Measurements from ENCODE around the gene TM4SF18.

The TM4SF18 gene

DNA sequence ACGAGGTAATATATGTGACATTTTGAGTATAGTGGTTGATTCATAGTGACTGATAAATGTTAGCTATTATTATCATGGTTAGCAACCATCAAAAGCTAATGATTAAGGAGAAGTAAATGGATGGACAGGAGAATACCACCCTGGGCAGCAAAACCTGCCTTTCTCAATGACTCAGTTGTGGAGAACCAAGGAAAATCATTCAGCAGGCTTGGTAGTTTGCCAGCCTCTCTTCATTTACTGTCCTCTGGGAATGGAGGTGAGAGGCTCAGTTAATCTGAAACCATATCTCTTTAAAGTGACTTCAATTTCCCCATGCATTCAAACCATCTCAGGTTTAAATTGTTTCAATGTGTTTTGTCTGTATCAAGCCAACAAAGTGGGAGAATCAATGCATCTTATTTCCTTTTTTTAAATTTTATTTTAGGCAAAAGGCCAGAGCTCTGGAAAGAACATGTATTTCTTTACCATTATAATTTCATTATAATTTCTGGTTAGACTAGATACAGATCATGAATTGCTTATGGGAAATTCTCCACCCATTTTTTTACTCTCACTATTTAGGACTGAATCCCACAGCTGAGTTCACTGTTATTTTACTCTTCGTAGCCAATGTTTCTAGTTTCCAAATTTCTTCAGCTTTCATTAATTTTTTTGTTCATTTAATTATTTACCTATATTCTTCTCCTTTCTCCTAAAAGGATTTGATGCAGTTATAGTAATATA is 2.7 kb downstream of the TM4SF18 start:
- DNase-seq (ENCODE audit: low spot score) (peak; percentile 98), FAIRE-seq (peak; percentile 100)

- DNase-seq (ENCODE audit: low spot score) = no peak
- no peak for FAIRE-seq
These were observed 6.3 kb downstream of the TM4SF18 start for GRCh38 chr3:149327156-149327555.

GRCh38 chr3:149325581-149325980 is 7.9 kb downstream of the TM4SF18 start:
- no peak for DNase-seq (ENCODE audit: low spot score)
- FAIRE-seq = no peak

DNA sequence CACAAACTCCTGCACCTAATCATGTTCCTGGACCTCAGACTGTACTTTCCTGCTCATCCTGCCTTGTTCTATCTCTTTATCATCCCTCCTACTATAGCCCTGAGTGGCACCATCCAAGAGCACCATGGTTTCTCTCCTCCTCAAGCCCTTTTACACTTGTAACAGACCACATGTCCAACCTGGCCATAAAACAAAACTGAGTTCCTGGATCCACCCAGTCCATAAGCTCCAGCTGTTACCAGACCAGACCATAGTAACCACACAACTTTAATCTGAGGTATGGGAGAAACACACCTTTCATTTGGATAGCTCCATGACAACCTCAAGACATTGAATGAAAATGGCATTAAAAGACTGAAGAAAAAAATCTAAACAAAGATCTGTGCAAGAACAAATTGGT is 9.1 kb downstream of the TM4SF18 start:
- FAIRE-seq (no peak), DNase-seq (ENCODE audit: low spot score) (no peak)

GRCh38 chr3:149321640-149322039 is 11.8 kb downstream of the TM4SF18 start:
- FAIRE-seq = no peak
- no peak for DNase-seq (ENCODE audit: low spot score)

DNA sequence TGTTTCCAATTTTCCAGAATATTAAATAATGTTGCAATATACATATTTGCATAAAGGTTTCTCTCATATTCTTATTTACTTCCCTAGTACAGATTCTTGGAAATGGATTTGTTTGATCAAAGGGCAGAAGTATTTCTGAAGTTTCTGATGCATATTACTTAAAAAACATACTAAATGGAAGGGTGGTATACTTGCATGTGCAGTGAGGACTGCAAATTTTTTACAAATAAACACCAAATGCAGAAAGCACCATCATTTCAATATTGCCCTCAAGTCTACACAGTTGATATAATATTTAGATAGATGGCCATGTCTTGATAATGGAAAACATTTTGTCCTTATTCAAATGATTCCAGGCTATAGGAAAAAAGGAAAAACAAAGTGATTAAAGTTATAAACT is 12.3 kb downstream of the TM4SF18 start:
- FAIRE-seq (no peak), DNase-seq (ENCODE audit: low spot score) (no peak)

GRCh38 chr3:149319750-149320149 is 13.7 kb downstream of the TM4SF18 start:
- peak; percentile 58 for DNase-seq (ENCODE audit: low spot score)
- FAIRE-seq = peak; percentile 91

GRCh38 chr3:149317072-149317471 is 16.4 kb downstream of the TM4SF18 start:
- DNase-seq (ENCODE audit: low spot score) = no peak
- FAIRE-seq = no peak

DNA sequence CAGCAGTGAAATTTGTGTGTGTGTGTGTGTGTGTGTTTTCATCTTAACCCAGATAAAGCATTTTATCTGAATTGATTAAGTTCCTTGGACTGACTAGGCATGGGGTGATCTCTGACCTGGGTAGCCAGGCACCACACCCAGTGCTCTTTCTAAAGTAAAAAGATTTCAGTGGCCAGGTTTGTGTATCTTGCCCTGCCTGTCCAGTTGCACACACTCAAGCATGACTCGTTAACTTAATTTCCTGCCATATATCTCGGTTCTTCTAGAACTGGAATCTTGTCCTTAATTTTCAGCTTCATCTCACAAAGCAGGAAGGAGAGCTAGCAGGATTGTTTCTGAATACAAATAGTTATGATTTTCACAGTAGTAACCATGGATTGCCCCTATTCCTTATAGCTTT is 17.0 kb downstream of the TM4SF18 start:
- peak; percentile 70 for FAIRE-seq
- peak; percentile 21 for DNase-seq (ENCODE audit: low spot score)

GRCh38 chr3:149315694-149316093 is 17.7 kb downstream of the TM4SF18 start:
- no peak for DNase-seq (ENCODE audit: low spot score)
- FAIRE-seq = peak; percentile 8

GRCh38 chr3:149314807-149315578 is 18.4 kb downstream of the TM4SF18 start:
- FAIRE-seq (peak; percentile 98), DNase-seq (ENCODE audit: low spot score) (peak; percentile 90)

DNA sequence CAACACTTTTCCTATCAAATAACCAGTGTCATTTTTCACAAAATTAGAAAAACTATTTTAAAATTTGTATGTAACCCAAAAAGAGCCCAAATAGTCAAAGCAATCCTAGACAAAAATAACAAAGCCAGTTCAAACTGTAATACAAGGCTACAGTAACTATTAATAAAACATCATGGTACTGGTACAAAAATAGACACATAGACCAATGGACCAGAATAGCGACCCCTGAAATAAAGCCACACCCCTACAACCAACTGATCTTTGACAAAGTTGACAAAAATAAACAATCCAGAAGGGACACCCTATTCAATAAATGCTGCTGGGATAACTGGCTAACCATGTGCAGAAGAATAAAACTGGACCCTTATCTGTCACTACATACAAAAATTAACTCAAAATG is 19.9 kb downstream of the TM4SF18 start:
- FAIRE-seq = no peak
- no peak for DNase-seq (ENCODE audit: low spot score)

DNA sequence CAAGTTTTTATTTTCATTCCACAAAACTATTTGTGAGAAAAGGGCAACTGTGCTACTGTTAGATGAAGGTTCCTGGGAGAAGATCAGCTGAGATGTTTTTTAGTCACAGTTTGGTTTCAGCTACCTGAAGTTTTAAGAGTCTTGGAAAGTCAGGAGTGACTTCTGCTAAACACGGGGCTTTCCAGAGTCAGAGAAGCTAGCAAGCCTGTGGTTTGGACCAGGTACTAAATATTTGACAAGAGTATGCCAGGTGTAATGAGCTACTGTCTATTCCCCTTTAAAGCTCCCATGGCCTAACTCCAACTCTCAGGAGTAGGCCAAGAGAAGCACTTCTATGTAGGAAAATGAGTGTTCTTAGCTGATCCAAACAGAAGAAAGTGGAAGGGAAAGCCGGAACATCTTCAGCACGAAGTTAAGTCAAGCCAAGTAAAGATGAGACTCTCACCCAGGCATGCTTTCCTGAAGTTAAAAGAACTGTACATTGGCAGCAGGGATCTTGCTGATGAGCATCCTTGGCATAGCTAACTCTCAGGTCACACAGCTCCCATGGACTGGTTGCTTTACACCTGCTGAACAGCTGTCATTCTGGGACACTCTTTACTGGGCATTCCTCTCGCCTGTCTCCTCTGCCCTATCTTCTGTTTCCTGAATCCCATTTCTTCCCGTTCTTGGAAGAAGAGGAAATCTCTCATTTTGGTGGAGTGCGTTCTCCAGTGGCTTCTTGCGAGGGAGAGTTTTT is 22.5 kb downstream of the TM4SF18 start:
- FAIRE-seq (no peak), DNase-seq (ENCODE audit: low spot score) (no peak)

DNA sequence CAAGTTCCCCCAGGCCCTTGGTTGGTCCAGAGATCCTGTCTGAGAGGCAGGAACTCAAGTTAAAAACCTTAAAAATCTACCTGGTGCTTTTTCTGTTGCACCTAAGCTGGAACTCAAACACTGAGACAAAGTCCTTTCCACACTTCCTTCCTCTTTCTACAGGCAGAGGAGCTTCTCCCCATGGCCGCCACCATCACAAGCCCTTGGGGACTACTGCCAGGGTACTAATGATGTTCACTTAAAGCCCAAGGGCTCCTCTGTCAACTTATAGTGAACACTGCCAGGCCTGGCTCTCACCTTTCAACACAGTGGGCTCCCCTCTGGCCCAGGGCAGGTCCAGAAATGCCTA is 26.0 kb downstream of the TM4SF18 start:
- no peak for DNase-seq (ENCODE audit: low spot score)
- no peak for FAIRE-seq

DNA sequence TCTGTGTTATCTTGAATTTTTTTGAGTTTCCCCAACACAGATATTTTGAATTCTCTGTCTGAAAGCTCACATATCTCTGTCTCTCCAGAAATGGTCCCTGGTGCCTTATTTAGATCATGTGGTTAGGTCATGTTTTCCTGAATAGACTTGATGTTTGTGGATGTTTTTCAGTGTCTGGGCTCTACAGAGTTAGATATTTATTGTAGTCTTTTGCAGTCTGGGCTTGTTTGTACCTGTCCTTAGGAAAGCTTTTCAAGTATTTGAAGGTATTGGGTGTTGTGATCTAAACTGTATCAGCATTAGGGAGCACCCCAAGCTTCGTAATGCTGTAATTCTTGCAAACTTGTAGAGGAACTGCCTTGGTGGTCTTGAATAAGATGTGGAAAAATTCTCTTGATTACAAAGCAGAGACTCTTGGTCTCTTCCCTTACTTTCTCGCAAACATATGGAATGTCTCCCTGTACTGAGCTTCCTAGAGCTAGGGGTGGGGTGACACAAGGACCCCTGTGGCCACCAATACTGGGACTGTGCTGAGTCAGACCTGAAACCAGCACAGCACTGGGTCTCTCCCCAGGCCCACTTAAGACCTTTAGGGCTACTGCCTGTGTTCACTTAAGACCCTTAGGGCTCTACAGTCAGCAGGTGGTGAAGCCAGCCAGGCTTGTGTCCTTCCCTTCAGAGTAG is 26.5 kb downstream of the TM4SF18 start:
- DNase-seq (ENCODE audit: low spot score) = no peak
- FAIRE-seq = no peak

DNA sequence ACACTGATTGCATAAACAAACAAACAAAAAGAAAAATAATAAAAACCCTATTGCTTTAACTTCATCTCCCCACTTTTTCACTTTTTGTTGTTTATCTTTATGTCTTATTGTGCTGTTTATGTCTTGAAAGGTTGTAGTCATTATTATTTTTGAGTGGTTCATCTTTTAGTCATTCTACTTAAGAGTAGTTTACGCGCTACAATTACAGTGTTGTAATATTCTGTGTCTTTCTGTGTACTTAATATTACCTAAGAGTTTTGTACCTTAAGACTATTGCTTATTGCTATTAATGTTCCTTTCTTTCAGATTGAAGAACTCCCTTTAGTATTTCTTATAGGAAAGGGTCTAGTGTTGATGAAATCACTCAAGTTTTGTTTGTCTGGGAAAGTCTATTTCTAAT is 28.1 kb downstream of the TM4SF18 start:
- DNase-seq (ENCODE audit: low spot score) (no peak), FAIRE-seq (no peak)

DNA sequence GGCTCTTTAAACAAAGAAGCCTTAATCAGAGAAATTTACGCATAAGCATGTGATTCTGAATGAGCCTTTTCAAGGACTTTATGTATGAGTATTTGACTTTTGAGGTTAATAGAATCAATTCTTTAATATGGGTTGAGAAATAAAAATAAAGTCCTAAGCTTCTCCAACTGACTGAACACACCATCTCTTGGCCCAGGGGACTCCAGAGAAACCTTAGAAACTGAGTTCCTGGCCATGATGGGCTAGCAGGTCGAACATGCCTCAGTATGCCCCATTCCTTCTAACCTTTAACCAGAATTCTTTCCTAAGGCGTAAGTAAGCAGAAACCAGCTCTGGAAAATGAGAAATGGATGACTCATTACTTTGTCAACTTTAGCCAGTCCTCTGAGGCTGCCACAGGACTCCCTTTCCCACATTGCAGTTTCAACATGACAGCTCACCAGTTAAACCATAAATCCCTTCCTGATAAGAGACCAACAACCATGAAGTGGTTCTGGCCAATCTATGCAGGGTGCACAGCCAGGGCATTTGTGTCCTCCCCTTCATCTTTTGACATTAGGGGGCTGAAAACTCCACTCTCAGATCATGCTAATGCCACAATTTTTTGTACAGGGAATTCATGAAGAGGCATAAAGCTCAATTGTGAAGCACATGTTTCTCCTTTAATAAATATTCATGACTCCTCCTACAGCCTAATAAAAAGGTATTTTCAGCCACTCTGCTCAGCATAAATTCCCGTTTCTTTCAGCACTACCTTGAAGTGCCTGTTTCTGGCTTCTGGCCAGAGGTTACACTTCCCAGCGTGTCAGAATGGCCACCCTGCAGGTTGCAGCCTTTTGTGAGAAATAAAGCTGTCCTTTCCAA is 33.3 kb downstream of the TM4SF18 start:
- FAIRE-seq (peak; percentile 99), DNase-seq (ENCODE audit: low spot score) (peak; percentile 99)

DNA sequence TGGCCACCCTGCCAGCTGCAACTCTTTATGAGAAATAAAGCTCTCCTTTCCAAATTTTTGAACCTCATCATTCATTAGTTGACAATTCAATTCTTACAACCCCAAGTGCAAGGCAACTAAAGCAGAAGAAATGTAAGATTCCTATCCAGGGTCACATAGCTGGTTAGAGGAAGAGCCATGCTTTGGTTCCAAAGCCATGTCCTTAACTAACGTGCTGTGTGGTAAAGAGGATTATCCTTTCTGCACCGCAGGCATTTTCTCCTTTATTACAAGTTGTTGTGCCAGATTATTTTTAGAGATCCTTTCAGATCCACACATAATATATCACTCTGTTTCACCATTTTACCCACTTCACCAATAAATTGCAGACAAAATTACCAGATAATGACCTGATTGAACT is 36.5 kb downstream of the TM4SF18 start:
- DNase-seq (ENCODE audit: low spot score) (no peak), FAIRE-seq (no peak)

- DNase-seq (ENCODE audit: low spot score) (no peak), FAIRE-seq (no peak)
These were observed 40.8 kb downstream of the TM4SF18 start for GRCh38 chr3:149292666-149293065.

- DNase-seq (ENCODE audit: low spot score) = no peak
- no peak for FAIRE-seq
These were observed 42.3 kb downstream of the TM4SF18 start for GRCh38 chr3:149291178-149291577.

DNA sequence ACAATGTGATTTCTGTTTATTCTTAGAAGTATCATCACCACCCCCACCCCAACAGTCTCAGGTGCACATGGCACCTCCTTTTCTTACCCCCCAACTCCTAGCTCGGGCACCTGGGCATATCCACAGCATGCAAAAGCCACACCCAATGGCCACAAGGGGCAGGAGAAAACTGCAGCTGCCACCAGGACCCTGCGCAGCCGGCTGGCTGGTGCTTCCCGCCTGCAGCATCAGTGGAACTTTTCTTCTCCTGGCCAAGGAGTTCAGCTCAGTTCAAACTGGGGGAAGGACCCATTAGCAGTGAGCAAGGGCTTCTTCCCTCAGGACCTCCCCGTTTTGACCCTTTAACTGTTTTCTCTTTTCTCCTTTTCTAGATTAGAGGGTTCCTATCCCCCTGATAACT is 44.8 kb downstream of the TM4SF18 start:
- FAIRE-seq (no peak), DNase-seq (ENCODE audit: low spot score) (no peak)
